Measurements from ENCODE around the gene ROBO3.

ROBO3 gene

GRCh38 chr11:124880290-124880611 is 15.0 kb downstream of the ROBO3 start:
- no peak for TF ChIP-seq REST (IDR thresholded peaks at IDR 0.05; ENCODE audit: insufficient read depth in 1 of 2, low read depth in 2 of 2, low read length in 2 of 2)
- TF ChIP-seq FOXP2 (optimal IDR thresholded peaks at IDR 0.05; ENCODE audit: borderline replicate concordance, extremely low read depth, extremely low read length, insufficient read depth) = no peak
- TF ChIP-seq TAF1 (IDR thresholded peaks at IDR 0.05; ENCODE audit: borderline replicate concordance, insufficient read depth, low read length) = no peak
- TF ChIP-seq POLR2AphosphoS5 (IDR thresholded peaks at IDR 0.05; ENCODE audit: low read depth, low read length) = no peak
- TF ChIP-seq SIN3A (IDR thresholded peaks at IDR 0.05; ENCODE audit: borderline replicate concordance, insufficient read depth, low read length) = no peak

GRCh38 chr11:124880958-124881357 is 15.7 kb downstream of the ROBO3 start:
- TF ChIP-seq SIN3A (IDR thresholded peaks at IDR 0.05; ENCODE audit: borderline replicate concordance, insufficient read depth, low read length) = no peak
- TF ChIP-seq REST (IDR thresholded peaks at IDR 0.05; ENCODE audit: insufficient read depth in 1 of 2, low read depth in 2 of 2, low read length in 2 of 2) = no peak
- no peak for TF ChIP-seq TAF1 (IDR thresholded peaks at IDR 0.05; ENCODE audit: borderline replicate concordance, insufficient read depth, low read length)
- TF ChIP-seq POLR2AphosphoS5 (IDR thresholded peaks at IDR 0.05; ENCODE audit: low read depth, low read length) = no peak
- no peak for TF ChIP-seq FOXP2 (optimal IDR thresholded peaks at IDR 0.05; ENCODE audit: borderline replicate concordance, extremely low read depth, extremely low read length, insufficient read depth)

GRCh38 chr11:124882339-124883071 is 17.3 kb downstream of the ROBO3 start:
- no peak for TF ChIP-seq REST (IDR thresholded peaks at IDR 0.05; ENCODE audit: insufficient read depth in 1 of 2, low read depth in 2 of 2, low read length in 2 of 2)
- TF ChIP-seq SIN3A (IDR thresholded peaks at IDR 0.05; ENCODE audit: borderline replicate concordance, insufficient read depth, low read length) = no peak
- no peak for TF ChIP-seq FOXP2 (optimal IDR thresholded peaks at IDR 0.05; ENCODE audit: borderline replicate concordance, extremely low read depth, extremely low read length, insufficient read depth)
- no peak for TF ChIP-seq TAF1 (IDR thresholded peaks at IDR 0.05; ENCODE audit: borderline replicate concordance, insufficient read depth, low read length)
- no peak for TF ChIP-seq POLR2AphosphoS5 (IDR thresholded peaks at IDR 0.05; ENCODE audit: low read depth, low read length)

DNA sequence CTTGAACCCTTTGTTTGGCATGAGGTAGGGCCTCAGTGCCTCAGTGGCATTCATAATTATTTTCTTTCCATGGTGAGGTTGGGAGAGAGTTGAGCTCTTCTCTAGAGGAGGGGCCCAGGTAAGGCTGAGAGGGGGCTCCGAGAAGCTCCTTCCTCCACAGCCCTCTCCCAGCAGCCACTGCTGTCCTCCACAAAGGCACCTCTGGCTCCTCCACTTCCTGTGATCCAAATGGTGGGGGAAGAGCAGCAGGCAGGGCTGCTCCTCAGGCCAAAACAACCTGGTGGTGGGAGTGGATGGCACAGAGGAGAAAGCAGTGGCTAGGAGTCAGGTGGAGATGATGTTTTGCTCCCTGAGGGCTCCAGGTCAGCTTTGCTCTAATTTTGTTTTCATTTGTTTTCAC is 19.1 kb downstream of the ROBO3 start:
- TF ChIP-seq TAF1 (IDR thresholded peaks at IDR 0.05; ENCODE audit: borderline replicate concordance, insufficient read depth, low read length) (no peak), FOXP2 (optimal IDR thresholded peaks at IDR 0.05; ENCODE audit: borderline replicate concordance, extremely low read depth, extremely low read length, insufficient read depth) (no peak), POLR2AphosphoS5 (IDR thresholded peaks at IDR 0.05; ENCODE audit: low read depth, low read length) (no peak), SIN3A (IDR thresholded peaks at IDR 0.05; ENCODE audit: borderline replicate concordance, insufficient read depth, low read length) (no peak), REST (IDR thresholded peaks at IDR 0.05; ENCODE audit: insufficient read depth in 1 of 2, low read depth in 2 of 2, low read length in 2 of 2) (no peak)
